Measurements from ENCODE around the gene RAB40C. TPM values are rescaled to one million over a fixed set of nuclear protein-coding genes. Genes with fewer than 3 reads are reported as not detected.

The RAB40C gene
- total RNA-seq, 1 donor from 2014 or later: 22.5 TPM

DNA sequence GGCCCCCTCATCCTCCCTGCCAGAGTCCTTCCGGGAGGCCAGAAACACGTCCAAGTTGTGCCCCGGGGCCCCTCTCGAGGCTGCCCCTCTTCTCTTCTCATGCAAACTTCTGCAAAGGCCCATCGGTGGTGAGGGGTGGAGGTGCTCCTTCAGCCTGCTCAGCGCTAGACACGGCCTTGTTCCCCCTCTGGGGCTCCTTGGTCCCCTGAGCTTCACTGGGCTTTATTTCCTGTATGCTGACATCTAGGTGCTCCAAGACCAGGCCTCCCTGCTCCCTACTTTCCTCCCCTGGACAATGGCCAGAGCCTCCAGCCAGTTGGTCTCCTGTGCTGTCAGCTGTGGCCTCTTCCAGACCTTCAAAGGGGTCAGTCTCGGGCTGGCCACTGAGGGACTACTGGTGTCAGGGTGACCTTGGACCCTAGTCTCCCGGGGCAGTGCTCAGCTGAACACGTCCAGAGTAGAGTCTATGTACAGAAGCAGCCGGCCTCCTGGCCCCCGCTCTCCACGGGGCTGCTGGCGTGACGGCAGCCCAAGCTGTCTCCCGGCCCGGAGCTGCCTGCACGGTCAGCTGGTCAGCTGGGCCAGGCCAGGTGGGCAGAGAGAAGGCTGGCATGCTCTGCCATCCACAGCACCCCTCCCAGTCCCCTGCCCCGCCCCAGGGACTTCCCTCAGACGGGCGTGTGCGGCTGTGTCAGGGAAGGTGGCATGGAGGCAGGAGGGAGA is 31.4 kb upstream of the RAB40C start:
- no peak for ATAC-seq
- intact Hi-C loops (cut with DNase I): no loop called here
- DNase-seq (ENCODE audit: low spot score): no peak

DNA sequence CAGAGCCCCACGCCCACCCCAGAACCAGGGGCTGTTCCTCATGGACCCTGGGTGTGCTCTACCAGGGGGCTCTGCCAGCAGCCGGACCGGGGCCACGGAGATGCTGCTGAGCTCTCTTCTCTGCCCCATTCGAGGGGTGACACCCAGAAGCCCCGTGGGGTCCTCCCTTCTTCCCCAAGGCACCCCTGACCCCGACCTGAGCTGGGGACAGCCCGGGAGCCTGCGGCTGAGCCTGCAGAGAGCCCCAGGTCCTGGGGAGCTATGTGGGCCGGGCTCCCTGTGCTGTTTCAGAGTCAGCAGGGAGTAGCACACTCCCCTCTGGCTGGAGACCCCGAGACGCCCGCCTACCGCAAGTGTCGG is 30.9 kb upstream of the RAB40C start:
- intact Hi-C loops (cut with DNase I): no loop called here
- ATAC-seq (no peak), DNase-seq (ENCODE audit: low spot score) (no peak)

DNA sequence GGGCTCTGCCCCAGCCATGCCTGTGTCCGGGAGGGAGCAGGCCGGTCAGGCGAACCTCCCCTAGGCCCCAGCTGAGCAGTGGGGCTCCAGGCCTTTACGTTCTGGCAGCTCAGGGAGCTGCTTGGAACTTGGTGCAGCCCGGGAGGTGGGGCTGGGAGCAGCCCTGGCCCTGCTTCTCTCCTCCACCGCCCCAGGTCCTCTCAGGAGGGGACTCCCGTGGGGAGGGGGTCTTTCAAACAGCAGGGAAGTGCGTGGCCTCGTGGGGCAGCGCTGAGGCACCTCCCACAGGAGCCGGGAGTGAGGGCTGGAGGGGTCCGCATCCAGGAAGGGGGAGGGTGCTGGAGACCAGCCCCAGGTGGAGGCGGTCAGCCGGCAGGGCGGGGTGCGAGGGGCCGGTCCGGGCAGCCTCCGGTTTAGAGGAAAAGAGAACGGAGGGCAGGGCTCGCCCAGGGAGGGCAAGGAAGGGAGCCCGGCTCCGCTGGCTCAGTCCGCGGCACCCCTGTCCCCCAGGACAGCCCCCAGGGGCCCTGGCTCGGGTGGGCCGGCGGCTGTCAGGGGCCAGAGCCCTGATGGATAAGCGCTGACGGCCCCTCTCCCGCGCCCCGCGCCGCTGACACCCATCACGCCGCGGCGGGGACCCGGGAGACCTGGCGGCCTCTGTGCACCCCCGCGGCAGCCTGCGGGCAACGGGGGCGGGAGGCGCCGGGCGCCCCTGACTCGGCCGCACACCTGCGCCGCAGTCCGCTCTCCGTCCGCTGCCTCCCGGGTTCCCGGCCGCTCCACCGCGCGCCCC is 30.3 kb upstream of the RAB40C start:
- ATAC-seq (no peak), DNase-seq (ENCODE audit: low spot score) (no peak)
- intact Hi-C loops (cut with DNase I): no loop called here

DNA sequence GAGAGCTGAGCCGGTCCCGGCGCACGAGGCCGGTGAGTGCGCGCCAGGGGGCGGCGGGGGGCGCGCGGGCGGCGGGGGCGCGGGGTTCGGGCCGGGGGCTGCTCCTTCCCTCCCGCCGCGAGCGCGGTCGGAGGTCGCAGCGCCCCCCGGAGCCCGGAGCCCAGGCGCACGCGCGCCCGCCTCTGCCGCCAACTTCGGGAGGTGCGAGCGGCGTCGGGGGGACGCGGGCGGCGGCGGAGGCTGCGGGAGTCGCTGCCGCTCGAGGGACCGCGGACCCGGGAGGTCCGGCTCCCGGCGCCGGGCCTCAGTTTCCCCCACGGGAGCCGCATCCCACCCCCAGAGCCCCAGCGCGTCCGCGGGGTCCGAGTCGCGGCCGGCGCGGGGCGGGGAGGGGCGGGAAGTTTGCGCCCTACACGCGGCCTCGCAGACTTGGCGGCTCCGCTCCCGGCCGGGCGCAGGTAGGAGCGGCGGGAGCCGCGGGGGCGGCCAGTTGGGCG is 29.6 kb upstream of the RAB40C start, which contains the start of gene PRR35:
PRR35 (plus strand) TSS at position 191 of the 497 bp plus-strand sequence. CDS start 2,901 bp downstream, outside the sequence.
- DNase-seq (ENCODE audit: low spot score): no peak
- ATAC-seq: no peak
- intact Hi-C loops (cut with DNase I): no loop called here

DNA sequence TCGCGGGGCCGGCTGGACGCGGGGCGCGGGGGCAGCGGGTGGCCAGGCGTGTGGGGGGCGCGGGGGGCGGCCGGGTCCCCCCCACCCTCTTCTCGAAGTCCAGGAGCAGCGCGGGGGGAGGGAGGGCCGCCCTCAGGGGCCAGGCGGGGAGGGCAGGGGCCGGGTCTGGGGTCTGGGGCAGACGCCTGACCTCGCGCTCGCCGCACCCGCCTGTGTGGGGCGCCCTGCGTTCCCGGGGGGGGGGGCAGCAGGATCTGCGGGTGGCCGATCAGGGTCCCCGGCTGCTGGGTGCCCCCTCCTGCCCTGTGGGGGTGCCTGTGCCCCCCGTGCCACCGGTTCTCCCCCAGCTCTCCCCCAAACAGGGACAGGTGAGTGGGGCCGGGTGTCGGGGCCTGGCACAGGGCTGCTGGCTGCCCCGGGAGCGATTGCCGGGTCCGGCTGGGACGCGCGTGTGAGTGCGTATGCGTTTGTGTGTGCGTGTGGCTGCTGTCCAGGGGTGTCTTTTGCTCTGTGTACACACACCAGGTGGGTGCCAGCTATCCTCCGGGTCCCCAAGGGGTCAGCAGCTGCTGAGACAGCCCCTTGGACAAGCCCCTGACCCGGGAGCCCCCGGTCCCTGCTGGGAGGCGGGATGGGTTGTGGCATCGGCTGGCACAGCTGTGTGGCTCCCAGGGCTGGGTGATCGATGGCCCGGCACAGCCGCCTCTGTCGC is 29.0 kb upstream of the RAB40C start:
- ATAC-seq (no peak), DNase-seq (ENCODE audit: low spot score) (no peak)
- intact Hi-C loops (cut with DNase I): no loop called here

DNA sequence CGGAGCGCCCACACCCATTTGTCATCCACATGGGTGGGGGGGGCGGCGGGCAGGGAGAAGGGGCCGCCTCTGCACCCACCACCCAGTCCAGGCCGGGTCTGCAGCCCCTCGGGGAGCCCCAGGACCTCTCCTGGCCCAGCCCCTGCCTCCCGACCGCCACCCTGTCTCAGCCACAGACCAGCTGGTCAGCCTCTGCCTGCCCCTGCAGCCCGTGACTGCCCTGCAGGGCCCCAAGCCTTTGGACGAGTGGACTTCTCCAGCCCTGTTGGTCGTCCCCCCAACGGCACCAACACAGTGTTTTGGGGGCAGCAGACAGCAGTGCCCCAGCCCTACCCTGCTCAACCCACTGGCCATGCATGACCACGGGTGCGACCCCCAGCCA is 28.5 kb upstream of the RAB40C start:
- intact Hi-C loops (cut with DNase I): no loop called here
- ATAC-seq: no peak
- DNase-seq (ENCODE audit: low spot score): no peak

DNA sequence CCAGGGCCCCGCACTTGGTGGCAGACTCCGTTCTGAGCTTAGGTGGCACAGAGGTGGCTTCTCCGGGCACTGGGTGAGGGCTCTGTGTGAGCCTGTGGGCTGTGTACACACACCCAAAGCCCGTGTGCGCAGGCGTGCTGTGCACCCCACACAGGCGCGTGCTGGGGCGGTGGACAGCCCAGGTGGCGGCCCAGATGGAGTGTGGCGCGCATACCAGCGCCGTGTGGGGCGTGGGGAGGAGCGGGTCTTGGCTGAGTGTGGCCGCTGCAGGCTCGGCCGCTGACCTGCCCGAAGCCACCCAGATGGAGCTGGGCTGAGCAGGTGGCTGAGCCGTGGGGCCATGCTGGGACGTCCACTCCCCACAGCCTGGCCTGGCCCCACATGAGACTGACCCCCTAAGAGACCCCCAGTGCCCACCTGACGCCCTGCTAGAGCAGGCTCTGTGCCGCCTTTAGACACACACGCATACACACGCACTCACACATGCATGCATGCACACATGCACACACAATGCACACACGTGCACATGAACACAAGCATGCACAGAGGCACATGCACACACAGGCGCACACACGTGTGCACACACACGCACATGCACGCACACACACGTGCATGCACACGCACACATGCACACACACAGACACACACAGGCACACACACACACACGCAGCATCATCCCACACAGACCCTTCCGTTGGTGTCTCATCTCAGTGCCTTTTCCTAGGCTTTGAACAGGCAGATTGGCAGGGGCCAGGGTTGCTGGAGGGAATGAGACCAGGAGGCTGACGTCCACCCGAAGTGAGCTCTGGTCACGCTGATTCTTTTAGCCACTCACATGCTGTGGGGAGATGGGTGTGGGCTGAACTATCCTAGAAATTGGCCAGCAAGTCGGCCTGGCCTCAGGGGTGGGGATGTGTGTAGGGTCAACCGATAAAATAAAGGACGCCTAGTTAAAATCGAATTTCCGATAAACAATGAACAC is 27.6 kb upstream of the RAB40C start:
- DNase-seq (ENCODE audit: low spot score) (no peak), ATAC-seq (no peak)
- intact Hi-C loops (cut with DNase I): no loop called here

DNA sequence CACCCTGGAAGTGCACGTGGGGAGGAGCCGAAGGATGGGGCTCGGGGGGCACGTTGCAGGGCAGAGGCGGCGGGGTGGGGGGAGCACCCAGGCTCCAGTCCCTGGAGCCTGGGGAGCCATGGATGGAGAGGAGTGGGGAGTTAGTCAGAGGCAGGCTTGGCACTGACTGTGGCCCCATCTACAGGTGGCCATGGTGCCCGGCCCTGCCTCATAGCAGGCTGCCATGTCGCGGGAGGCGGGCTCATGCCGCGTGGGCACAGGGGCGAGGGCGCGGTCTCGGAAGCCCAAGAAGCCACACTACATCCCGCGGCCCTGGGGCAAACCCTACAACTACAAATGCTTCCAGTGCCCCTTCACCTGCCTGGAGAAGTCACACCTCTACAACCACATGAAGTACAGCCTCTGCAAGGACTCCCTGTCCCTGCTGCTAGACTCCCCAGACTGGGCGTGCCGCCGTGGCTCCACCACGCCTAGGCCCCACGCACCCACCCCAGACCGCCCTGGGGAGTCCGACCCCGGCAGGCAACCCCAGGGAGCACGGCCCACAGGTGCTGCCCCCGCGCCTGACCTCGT is 26.7 kb upstream of the RAB40C start:
- DNase-seq (ENCODE audit: low spot score) (no peak), ATAC-seq (no peak)
- intact Hi-C loops (cut with DNase I): no loop called here

DNA sequence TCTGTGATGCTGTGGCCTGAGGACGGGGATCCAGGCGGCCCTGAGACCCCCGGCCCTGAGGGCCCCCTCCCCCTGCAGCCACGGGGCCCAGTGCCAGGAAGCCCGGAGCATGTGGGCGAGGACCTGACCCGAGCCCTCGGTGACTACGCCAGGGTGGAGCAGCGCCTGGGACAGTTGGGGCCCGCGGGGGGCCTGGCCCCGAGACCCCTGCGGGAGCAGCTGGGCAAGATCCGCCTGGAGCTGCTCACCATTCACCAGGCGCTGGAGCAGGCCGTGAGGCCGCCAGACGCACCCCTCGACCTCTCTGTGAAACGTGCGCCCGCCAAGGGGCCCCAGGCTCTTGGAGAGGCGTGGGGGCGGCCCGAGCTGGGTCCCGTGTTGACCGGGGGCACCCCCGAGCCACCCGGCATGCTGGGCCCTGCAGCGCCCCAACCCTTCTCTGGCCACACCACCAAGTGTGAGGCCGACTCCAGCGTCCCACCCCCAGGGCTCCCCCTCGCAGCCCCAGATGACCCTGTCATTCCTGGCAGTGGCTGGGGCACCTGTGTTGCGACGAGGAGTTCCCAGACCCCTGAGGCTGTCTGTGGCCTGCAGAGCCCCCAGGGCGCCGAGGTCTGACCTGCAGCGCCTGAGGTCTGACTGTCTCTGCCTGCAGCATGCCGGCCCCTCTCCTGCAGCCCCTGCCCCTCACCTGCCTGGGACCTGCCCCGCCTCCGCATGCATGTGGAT is 25.0 kb upstream of the RAB40C start:
- intact Hi-C loops (cut with DNase I): no loop called here
- ATAC-seq (no peak), DNase-seq (ENCODE audit: low spot score) (no peak)

DNA sequence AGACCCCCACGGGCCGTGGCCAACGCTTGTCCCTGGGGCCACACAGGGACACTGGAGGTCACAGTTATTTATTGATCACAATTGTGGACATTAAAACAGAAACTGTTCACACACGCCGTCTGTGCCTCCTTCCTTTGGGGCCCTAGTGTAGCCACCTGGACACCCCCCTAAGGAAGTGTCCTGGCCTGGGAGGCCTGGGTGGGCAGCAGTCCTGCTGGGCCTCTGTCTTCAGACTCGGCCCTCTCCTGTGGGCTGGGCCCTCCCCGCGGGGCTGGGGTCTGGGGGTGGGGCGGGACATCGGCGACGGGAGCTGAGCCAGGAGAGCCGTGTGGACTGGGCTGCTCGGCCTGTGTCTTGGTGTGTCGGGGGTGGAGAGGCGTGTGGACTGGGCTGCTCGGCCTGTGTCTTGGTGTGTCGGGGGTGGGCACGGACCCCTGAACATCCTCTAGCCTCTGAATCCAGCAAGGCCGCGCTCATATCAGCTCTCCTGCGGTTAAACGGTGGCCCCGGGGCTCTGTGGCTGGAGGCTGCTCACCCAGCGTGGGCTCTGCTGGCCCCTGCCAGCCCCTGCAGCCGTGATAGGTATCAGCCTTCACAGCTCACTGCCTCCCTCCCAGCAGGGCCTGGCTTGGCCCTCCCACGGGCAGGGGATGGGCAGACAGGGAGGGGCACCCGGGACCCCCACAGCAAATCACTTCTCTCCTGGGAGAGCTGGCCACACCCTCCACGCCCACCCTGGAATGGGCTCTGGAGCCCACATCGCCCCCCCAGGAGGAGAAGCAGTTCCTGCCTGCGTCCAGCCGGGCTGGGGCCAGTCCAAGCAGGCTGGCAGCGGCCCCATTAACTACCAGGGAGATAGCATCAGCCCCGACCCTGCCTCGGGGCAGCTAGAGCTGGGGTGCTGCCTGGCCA is 24.2 kb upstream of the RAB40C start:
- intact Hi-C loops (cut with DNase I): no loop called here
- ATAC-seq (no peak), DNase-seq (ENCODE audit: low spot score) (no peak)

DNA sequence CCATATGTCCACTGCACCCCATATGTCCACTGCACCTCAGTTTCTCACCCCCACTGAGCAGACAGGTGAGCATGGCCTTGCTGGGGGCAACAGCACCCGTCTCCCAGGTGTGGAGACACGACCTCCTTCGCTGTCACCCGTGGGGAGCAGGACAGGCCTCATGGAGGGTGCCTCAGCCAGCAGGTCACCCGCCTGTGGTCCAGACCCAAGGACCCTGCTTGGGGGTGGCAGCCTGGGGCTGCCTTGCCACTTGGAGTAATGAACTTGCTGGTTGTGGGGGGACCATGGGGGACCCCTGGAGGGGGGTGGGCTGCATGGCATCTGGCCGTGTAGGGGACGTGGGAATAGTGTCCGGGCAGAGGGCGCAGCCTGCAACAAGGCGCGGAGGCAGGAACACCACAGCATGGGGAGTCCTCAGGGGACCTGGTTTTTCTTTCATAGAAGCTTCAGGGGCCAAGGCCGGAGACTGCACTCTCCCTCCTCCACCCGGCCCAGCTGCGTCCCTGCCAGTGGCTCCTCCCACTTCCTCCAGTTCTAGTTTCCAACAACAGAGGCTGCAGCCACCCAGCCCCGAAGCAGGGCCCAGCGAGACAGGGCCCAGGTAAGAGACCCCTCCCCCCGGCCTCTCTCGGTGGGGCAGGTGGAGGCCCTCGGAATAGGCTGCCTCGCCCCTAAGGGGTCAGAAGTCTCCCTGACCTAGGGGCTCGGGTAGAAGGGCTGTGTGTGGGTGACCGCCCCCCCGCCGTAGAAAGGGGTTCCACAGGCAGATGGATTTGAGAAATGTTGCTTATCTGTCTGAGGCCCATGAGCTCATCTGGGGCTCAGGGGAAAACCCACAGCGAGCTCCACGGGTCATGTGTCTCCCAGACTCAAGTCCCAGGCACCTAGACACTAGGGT is 23.1 kb upstream of the RAB40C start, which contains the start of gene NHLRC4:
NHLRC4 (plus strand) TSS at position 531 of the 898 bp plus-strand sequence. CDS start 1,043 bp downstream, outside the sequence.
- ATAC-seq: peak; percentile 81
- intact Hi-C loops (cut with DNase I): no loop called here

DNA sequence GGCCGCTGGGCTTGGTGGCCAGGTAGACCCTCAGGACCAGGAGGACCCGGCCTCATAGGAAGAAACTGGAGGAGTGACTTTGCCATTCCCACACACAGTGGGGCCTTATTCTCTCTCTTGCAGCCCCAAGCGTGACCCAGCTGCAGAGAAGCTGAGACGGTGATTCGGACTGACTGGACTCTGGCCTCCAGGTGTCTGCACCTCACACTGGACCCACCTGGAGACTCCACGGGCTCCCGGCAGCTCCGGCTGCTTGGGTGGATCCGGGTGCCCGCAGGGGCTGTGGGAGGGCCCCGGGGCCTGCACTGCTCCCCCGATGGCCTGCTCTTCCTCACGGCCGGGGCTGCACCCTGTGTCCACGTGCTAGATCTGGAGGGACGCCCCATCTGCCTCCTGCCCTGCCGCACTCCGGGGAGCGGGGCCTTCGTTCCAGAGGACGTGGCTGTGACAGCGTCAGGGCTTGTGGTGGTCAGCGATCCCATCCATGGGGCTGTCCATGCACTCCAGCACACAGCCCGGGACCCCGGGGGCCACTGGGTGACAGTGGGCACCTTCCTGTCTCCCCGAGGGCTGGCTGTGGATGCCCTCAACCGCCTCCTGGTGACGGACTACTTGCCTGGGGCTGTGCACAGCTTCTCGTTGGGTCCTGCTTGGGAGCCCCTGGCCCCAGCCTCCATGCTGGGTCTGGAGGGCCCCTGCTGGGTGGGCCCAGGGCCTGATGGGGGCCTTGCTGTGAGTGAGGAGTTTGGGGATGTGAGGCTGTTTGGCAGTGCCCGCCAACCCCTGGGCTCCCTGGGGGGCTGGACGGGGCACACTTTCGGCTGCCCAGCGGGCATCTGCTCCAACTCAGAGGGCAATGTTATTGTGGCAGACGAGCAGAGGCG is 22.3 kb upstream of the RAB40C start:
- DNase-seq (ENCODE audit: low spot score): no peak
- intact Hi-C loops (cut with DNase I): no loop called here
- no peak for ATAC-seq

More for the DNA sequence above, 23.1 kb upstream of the RAB40C start, which contains the start of gene NHLRC4:
- DNase-seq (ENCODE audit: low spot score): peak; percentile 86

DNA sequence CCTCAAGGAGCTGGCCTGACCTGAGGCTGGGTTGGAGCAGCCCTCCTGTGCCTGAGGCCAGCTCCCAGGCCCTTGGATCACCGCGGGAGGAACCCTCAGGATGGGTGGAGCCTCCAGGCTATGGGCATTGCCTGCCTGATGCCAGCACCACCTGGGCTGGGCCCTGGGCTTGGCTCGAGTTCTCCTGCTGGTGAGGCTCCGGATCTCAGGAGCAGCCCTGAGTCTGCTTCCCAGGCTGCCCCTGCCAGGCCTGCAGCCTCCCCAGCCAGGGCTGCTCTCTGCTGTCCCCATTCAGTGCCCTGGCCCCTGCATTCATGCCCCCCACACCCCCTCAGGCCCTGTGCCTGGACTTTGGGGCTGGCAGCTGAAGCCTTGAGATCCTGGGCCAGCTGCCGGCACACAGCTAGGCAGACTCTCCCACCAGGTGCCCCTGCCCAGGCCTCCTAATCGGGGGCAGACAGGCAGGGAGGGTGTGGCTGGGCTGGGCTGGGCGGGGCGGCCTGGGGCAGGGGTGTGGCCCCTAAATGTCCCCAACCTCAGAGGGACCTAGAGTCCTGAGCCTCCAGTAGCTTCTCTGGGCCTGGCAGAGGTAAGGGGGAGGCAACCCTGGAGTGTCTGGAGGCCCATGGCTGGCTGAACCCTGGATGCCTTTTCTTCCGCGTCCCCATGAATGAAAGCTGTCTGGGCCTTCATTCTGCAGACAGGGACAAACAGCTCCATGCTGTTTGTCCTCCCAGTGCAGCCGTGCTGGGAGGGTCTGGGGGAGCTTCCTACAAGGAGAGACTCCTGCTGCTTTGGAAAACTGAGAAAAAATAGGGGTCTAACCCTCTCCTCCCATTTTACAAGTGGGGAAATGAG is 21.2 kb upstream of the RAB40C start:
- intact Hi-C loops (cut with DNase I): no loop called here
- ATAC-seq: no peak
- DNase-seq (ENCODE audit: low spot score): no peak

Measured in sciatic nerve (tissue), 2 donors.